WTC11 (cell line): Measurements from ENCODE around the gene TOMM40. TPM values are rescaled to one million over a fixed set of nuclear protein-coding genes. Genes with fewer than 3 reads are reported as not detected.

Experiments used
- ATAC-seq: fragments of 200-7000 bp; cut with Tn5 transposase; 2 replicates; pipeline ENCODE4 v1.10.0; 2021; ENCODE audit warnings: mild to moderate bottlenecking, moderate library complexity
- CTCF ChIA-PET: fragments of 300-600 bp; sonication (Branson Sonifier 250); formaldehyde crosslinking; loops from one replicate; lab custom pipeline; 2021; ENCODE audit warnings: antibody characterized with exemption; lab: Charles Lee
- POLR2A ChIA-PET: fragments of 350-600 bp; sonication (Branson Sonifier 250); formaldehyde crosslinking; loops from one replicate; lab custom pipeline; 2021; ENCODE audit warnings: antibody characterized with exemption; lab: Charles Lee
- DNase-seq: peaks from one replicate; pipeline ENCODE4 v3.0.0; 2021; ENCODE audit warnings: low spot score
- H3K27ac Mint-ChIP-seq: 2 replicates; pipeline ENCODE4 v1.8.0; 2021; ENCODE audit warnings: mixed read lengths
- H3K27me3 Mint-ChIP-seq: 2 replicates; pipeline ENCODE4 v1.8.0; 2021; ENCODE audit warnings: low read depth, mild to moderate bottlenecking, moderate library complexity, mixed read lengths
- H3K36me3 Mint-ChIP-seq: 2 replicates; pipeline ENCODE4 v1.8.0; 2021; ENCODE audit warnings: mixed read lengths
- H3K4me1 Mint-ChIP-seq: 2 replicates; pipeline ENCODE4 v1.8.0; 2022; ENCODE audit warnings: mixed read lengths
- H3K4me3 Mint-ChIP-seq: 2 replicates; pipeline ENCODE4 v1.8.0; 2021; ENCODE audit warnings: mild to moderate bottlenecking, moderate library complexity, mixed read lengths
- H3K9me3 Mint-ChIP-seq: 2 replicates; pipeline ENCODE4 v1.8.0; 2021; ENCODE audit warnings: mixed read lengths
- AFF4 ChIP-seq: sonication (generic); formaldehyde crosslinking; IDR thresholded peaks from 2 replicates; pipeline ENCODE4 v1.8.1; 2023; ENCODE audit warnings: mild to moderate bottlenecking, missing genetic modification reagents, borderline replicate concordance
- CBFB ChIP-seq: sonication (generic); formaldehyde crosslinking; IDR thresholded peaks from 2 replicates; pipeline ENCODE4 v1.8.1; 2022; ENCODE audit warnings: mild to moderate bottlenecking, low read depth, missing genetic modification reagents
- EMX1 ChIP-seq: fragments of 250-450 bp; sonication (Bioruptor Pico); IDR thresholded peaks from 2 replicates; pipeline ENCODE4 v1.8.0; 2021; ENCODE audit warnings: mild to moderate bottlenecking
- FOXP1 ChIP-seq: sonication (generic); formaldehyde crosslinking; IDR thresholded peaks from 2 replicates; pipeline ENCODE4 v1.8.0; 2022; ENCODE audit warnings: missing genetic modification reagents, mild to moderate bottlenecking, moderate library complexity, borderline replicate concordance
- HMGXB4 ChIP-seq: sonication (generic); formaldehyde crosslinking; IDR thresholded peaks from 2 replicates; pipeline ENCODE4 v1.8.1; 2023; ENCODE audit warnings: mild to moderate bottlenecking, moderate library complexity, missing genetic modification reagents
- MLX ChIP-seq: sonication (generic); formaldehyde crosslinking; IDR thresholded peaks from 2 replicates; pipeline ENCODE4 v1.8.1; 2023; ENCODE audit warnings: mild to moderate bottlenecking, missing genetic modification reagents, moderate library complexity
- NFATC4 ChIP-seq: fragments of 250-450 bp; sonication (Bioruptor Pico); IDR thresholded peaks from 2 replicates; pipeline ENCODE4 v1.9.0; 2021; ENCODE audit warnings: mild to moderate bottlenecking
- NFE2L1 ChIP-seq: sonication (generic); formaldehyde crosslinking; IDR thresholded peaks from 2 replicates; pipeline ENCODE4 v1.8.1; 2023; ENCODE audit warnings: missing genetic modification reagents
- NR2C2 ChIP-seq: sonication (generic); formaldehyde crosslinking; IDR thresholded peaks from 2 replicates; pipeline ENCODE4 v1.8.0; 2022; ENCODE audit warnings: mild to moderate bottlenecking, missing genetic modification reagents
- OVOL2 ChIP-seq: fragments of 250-450 bp; sonication (Bioruptor Pico); IDR thresholded peaks from 2 replicates; pipeline ENCODE4 v1.9.0; 2021; ENCODE audit warnings: mild to moderate bottlenecking, borderline replicate concordance
- SOX15 ChIP-seq: fragments of 250-450 bp; sonication (Bioruptor Pico); IDR thresholded peaks from 2 replicates; pipeline ENCODE4 v1.9.0; 2021; ENCODE audit warnings: mild to moderate bottlenecking
- TEAD4 ChIP-seq: sonication (generic); formaldehyde crosslinking; IDR thresholded peaks from 2 replicates; pipeline ENCODE4 v1.8.0; 2022; ENCODE audit warnings: mild to moderate bottlenecking, missing genetic modification reagents
- ZBTB43 ChIP-seq: sonication (generic); formaldehyde crosslinking; IDR thresholded peaks from 2 replicates; pipeline ENCODE4 v1.8.1; 2023; ENCODE audit warnings: mild to moderate bottlenecking, missing genetic modification reagents
- ZNF281 ChIP-seq: sonication (generic); formaldehyde crosslinking; IDR thresholded peaks from 2 replicates; pipeline ENCODE4 v1.8.0; 2023; ENCODE audit warnings: mild to moderate bottlenecking, missing genetic modification reagents
- ZNF423 ChIP-seq: fragments of 250-450 bp; sonication (Bioruptor Pico); IDR thresholded peaks from 2 replicates; pipeline ENCODE4 v2.1.2; 2022; ENCODE audit warnings: mild to moderate bottlenecking, moderate library complexity
- total RNA-seq: library from RNA; stranded (reverse); gene quantifications from 3 replicates; pipeline ENCODE4 v1.2.3, GENCODE V29; 2021
- TF ChIP-seq, protein P1 (sequence below): sonication (generic); formaldehyde crosslinking; IDR thresholded peaks from 2 replicates; pipeline ENCODE4 v1.8.0; 2022; ENCODE audit warnings: mild to moderate bottlenecking, missing genetic modification reagents
- TF ChIP-seq, protein P2 (sequence below): sonication (generic); formaldehyde crosslinking; IDR thresholded peaks from 2 replicates; pipeline ENCODE4 v1.8.0; 2022; ENCODE audit warnings: mild to moderate bottlenecking, missing genetic modification reagents

Gene TOMM40
- total RNA-seq, 1 experiment from 2014 or later: 221 TPM

DNA sequence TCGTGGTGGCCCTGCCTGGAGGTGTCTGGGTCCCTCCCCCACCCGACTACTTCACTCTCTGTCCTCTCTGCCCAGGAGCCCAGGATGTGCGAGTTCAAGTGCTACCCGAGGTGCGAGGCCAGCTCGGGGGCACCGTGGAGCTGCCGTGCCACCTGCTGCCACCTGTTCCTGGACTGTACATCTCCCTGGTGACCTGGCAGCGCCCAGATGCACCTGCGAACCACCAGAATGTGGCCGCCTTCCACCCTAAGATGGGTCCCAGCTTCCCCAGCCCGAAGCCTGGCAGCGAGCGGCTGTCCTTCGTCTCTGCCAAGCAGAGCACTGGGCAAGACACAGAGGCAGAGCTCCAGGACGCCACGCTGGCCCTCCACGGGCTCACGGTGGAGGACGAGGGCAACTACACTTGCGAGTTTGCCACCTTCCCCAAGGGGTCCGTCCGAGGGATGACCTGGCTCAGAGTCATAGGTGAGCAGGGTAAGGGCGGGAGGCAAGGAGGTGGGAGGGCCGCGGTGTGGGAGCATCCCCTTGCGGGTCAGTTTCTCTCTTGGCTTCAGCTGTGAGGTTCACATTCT lies 25.8 kb upstream of the TOMM40 start:
- H3K4me1 Mint-ChIP-seq: no peaks in the 10 kb centered on the region
- TF ChIP-seq NFE2L1 (CRISPR knock-in tag): no peak
- TF ChIP-seq, protein P1, sequence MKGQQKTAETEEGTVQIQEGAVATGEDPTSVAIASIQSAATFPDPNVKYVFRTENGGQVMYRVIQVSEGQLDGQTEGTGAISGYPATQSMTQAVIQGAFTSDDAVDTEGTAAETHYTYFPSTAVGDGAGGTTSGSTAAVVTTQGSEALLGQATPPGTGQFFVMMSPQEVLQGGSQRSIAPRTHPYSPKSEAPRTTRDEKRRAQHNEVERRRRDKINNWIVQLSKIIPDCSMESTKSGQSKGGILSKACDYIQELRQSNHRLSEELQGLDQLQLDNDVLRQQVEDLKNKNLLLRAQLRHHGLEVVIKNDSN (CRISPR knock-in tag): no peak
- no peak for TF ChIP-seq ZNF281 (CRISPR knock-in tag)
- no peak for TF ChIP-seq ZBTB43 (CRISPR knock-in tag)
- DNase-seq (no peak), ATAC-seq (no peak)
- H3K9me3 Mint-ChIP-seq: peaks cover 12% of the 10 kb centered on the region
- POLR2A ChIA-PET: no interaction called here
- peaks cover 65% of the 10 kb centered on the region for H3K36me3 Mint-ChIP-seq
- no peaks in the 10 kb centered on the region for H3K27me3 Mint-ChIP-seq
- CTCF ChIA-PET: no interaction called here
- no peak overlapping the region for H3K4me3 Mint-ChIP-seq
- peak overlapping the region; percentile 70; the same call in 1 of the 2 replicates for H3K27ac Mint-ChIP-seq

DNA sequence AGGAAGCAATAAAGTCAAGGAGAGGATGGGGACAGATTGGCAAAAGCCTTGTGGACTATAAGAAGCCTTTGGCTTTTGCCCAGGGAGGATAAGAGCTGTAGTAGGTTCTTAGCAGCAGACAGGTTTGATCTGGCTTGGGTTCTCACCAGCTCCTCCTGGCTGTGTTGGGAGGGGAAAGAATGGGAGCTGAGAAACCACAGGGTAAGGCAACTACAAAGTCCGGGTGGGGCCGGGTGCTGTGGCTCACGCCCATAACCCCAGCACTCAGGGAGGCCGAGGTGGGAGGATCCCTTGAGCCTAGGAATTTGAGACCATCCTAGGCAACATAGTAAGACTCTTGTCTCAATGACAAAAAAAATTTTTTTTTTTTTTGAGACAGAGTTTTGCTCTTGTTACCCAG lies 24.4 kb upstream of the TOMM40 start:
- H3K4me1 Mint-ChIP-seq: no peaks in the 10 kb centered on the region
- H3K36me3 Mint-ChIP-seq: peaks cover 54% of the 10 kb centered on the region
- ATAC-seq: no peak
- TF ChIP-seq NR2C2 (no peak), SOX15 (CRISPR knock-in tag) (no peak), MLX (CRISPR knock-in tag) (no peak), EMX1 (CRISPR knock-in tag) (no peak), AFF4 (CRISPR knock-in tag) (no peak), CBFB (no peak), TEAD4 (CRISPR knock-in tag) (no peak), FOXP1 (CRISPR knock-in tag) (no peak), OVOL2 (no peak), HMGXB4 (CRISPR knock-in tag) (no peak), ZNF423 (CRISPR knock-in tag) (no peak), NFATC4 (no peak)
- TF ChIP-seq, protein P2, sequence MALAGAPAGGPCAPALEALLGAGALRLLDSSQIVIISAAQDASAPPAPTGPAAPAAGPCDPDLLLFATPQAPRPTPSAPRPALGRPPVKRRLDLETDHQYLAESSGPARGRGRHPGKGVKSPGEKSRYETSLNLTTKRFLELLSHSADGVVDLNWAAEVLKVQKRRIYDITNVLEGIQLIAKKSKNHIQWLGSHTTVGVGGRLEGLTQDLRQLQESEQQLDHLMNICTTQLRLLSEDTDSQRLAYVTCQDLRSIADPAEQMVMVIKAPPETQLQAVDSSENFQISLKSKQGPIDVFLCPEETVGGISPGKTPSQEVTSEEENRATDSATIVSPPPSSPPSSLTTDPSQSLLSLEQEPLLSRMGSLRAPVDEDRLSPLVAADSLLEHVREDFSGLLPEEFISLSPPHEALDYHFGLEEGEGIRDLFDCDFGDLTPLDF (CRISPR knock-in tag): no peak
- TF ChIP-seq, all 79 proteins: peak for 0
- Mint-ChIP-seq H3K27me3 (no peaks in the 10 kb centered on the region), H3K27ac (peak overlapping the region; percentile 5; the same call in 1 of the 2 replicates), H3K4me3 (no peak overlapping the region), H3K9me3 (peaks cover 4% of the 10 kb centered on the region)
- ChIA-PET POLR2A (no interaction called here), CTCF (interaction anchor here (0.7 kb wide), 1 partner anchor 18 kb away, joined by 6 read pairs; no protein-coding TSS in a partner anchor)
- DNase-seq: no peak
